ENCODE data around the gene ARID1B. TPM values are rescaled to one million over a fixed set of nuclear protein-coding genes. Genes with fewer than 3 reads are reported as not detected.
A peak's percentile ranks its signal among the peaks of the same experiment; 100 is the strongest.

ARID1B gene
- polyA plus RNA-seq, 4 donors = 7.3 to 43.5 (median 17.0) TPM

DNA sequence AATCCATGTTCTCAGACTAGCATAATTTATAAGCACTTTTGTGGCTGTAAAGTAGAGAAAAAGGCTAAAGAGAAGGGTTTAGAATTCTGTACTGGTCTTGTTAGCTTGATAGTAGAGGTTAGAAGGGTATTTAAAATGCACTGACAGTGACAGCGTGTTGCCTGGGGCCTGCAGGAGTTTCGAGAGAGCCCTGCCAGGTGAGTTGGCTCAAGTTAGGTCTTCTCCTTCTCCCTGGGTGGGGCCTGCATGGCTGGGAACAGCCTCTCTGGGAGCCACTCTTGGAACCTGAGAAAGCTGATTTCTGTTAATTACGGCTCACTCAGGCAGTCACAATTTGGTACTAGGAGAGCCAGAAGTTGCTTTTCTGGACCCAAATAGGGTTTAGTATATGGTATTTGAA lies 103.7 kb downstream of the ARID1B start:
- H3K9me3 ChIP-seq (ENCODE audit: control insufficient read depth in 2 of 2, insufficient read depth in 1 of 2, low read depth in 1 of 2, low read length in 1 of 2) = no peaks in the 10 kb centered on the region
- no peak overlapping the region for H3K4me3 ChIP-seq (ENCODE audit: low read depth in 1 of 3, low read length in 3 of 3)
- H3K36me3 ChIP-seq (ENCODE audit: control insufficient read depth in 3 of 3, insufficient read depth in 2 of 3, low read depth in 1 of 3, low read length in 3 of 3) = peaks cover 0 to 7% (median 0%) of the 10 kb centered on the region in 3 donors
- no peak overlapping the region for H3K27ac ChIP-seq (ENCODE audit: low read depth in 1 of 3, low read length in 2 of 3)
- FAIRE-seq (no peak), DNase-seq (no peak)
- H3K4me1 ChIP-seq (ENCODE audit: control insufficient read depth in 3 of 3, insufficient read depth in 2 of 3, low read depth in 1 of 3, low read length in 2 of 3) = peaks cover 6 to 21% (median 8%) of the 10 kb centered on the region in 3 donors
- 85 to 94% (median 90%) methylated on average over 3 of the region's 3 CpGs for WGBS, 3 donors
- H3K27me3 ChIP-seq (ENCODE audit: control insufficient read depth in 3 of 3, insufficient read depth in 3 of 3, low read length in 3 of 3) = no peaks in the 10 kb centered on the region

DNA sequence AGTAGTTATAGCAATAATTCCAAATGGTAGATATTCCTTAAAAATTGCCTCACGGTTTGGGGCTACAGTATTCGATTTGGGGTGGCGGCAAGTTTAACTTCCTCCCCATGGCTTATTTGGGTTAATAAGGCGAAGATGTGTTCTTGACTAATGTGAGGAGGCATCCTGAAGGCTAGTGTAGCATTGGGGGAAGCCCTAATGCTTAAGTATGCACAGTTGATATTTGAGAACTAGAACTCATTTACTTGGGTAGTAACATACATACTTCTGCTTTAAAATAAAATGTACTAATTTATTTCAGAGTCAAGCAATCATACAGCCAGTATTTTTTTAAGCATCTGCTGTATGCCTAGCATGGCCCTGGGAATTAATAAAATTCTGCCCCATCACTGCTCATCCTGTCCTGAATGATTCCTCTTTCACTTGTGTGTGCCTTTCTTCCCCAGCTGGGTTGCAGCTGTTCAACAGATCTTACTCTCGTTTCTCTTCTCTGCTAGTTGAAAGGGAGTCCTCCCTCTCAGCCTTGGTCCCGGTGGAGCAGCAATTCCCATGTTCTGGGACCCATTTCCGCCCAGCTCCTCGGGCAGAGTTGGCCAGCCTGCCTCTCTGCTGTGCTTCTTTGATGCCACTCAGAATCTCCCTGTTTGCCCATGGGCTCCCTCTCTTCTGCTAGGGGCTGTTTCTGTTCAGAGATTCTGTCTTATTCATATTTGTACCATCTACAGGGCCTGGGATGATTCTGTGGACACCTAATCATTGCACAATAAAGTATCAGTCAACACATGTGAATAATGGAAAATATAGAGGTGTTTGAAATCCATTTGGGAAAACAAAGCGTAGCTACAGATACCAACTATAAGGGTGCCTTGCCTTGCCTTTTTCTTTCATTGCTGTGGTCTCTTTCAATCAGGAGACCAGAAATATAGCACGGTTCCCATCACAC lies 104.8 kb downstream of the ARID1B start:
- Histone ChIP-seq H3K27ac (ENCODE audit: low read depth in 1 of 3, low read length in 2 of 3) (no peak overlapping the region), H3K4me3 (ENCODE audit: low read depth in 1 of 3, low read length in 3 of 3) (no peak overlapping the region), H3K9me3 (ENCODE audit: control insufficient read depth in 2 of 2, insufficient read depth in 1 of 2, low read depth in 1 of 2, low read length in 1 of 2) (no peaks in the 10 kb centered on the region), H3K27me3 (ENCODE audit: control insufficient read depth in 3 of 3, insufficient read depth in 3 of 3, low read length in 3 of 3) (no peaks in the 10 kb centered on the region), H3K36me3 (ENCODE audit: control insufficient read depth in 3 of 3, insufficient read depth in 2 of 3, low read depth in 1 of 3, low read length in 3 of 3) (peaks cover 0 to 7% (median 0%) of the 10 kb centered on the region in 3 donors), H3K4me1 (ENCODE audit: control insufficient read depth in 3 of 3, insufficient read depth in 2 of 3, low read depth in 1 of 3, low read length in 2 of 3) (peaks cover 6 to 21% (median 8%) of the 10 kb centered on the region in 3 donors)
- WGBS, 3 donors = 77 to 86% (median 85%) methylated on average over 10 of the region's 10 CpGs
- DNase-seq = no peak
- no peak for FAIRE-seq

DNA sequence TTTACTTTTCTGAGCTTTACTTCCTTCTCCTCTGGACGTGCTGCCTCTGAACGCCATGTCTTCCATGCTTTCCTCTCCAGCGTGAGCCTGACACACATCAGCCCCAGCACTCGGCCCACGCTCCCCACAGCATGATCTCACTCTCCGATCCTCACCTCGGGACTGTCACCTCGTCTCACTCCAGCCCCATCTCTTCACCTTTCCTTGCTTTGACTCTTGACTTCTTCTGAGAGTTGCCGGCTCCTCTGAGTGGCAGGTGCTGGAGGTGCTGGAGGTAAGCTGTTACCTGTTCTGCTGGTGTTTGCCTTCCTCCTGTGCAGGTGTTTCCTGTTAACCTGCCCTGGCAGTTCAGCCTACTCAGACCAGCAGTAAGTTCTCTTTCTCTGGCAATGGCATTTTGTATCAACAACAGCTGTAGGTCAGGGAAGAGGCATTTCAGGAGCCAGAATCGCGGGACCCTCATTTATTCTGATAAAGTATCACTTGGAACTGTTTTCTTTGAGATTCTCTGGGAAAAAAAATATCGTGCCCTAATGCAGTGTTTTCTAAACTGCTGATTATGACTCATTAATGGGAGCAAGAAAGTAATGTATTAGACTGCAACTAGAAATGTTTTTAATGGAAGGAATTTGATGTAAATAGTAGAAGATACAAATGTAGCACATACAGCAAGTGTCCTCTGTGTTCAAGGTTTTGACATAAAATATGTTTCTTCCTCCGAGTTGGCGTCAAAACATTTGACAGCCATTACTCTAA lies 106.5 kb downstream of the ARID1B start:
- H3K27me3 ChIP-seq (ENCODE audit: control insufficient read depth in 3 of 3, insufficient read depth in 3 of 3, low read length in 3 of 3) = no peaks in the 10 kb centered on the region
- H3K4me1 ChIP-seq (ENCODE audit: control insufficient read depth in 3 of 3, insufficient read depth in 2 of 3, low read depth in 1 of 3, low read length in 2 of 3) = peaks cover 4 to 18% (median 8%) of the 10 kb centered on the region in 3 donors
- no peaks in the 10 kb centered on the region for H3K9me3 ChIP-seq (ENCODE audit: control insufficient read depth in 2 of 2, insufficient read depth in 1 of 2, low read depth in 1 of 2, low read length in 1 of 2)
- FAIRE-seq (no peak), DNase-seq (peak; percentile 65 to 72)
- H3K27ac ChIP-seq (ENCODE audit: low read depth in 1 of 3, low read length in 2 of 3) = peak overlapping the region; percentile 19 to 85 (median 61)
- H3K36me3 ChIP-seq (ENCODE audit: control insufficient read depth in 3 of 3, insufficient read depth in 2 of 3, low read depth in 1 of 3, low read length in 3 of 3) = peaks cover 0 to 5% (median 0%) of the 10 kb centered on the region in 3 donors
- peak overlapping the region in 1 of 3 donors; percentile 28 for H3K4me3 ChIP-seq (ENCODE audit: low read depth in 1 of 3, low read length in 3 of 3)
- WGBS, 3 donors = 8 to 40% (median 28%) methylated on average over 14 of the region's 14 CpGs

- DNase-seq (peak in 1 of 2 donors; percentile 43), FAIRE-seq (no peak)
- Histone ChIP-seq H3K4me1 (ENCODE audit: control insufficient read depth in 3 of 3, insufficient read depth in 2 of 3, low read depth in 1 of 3, low read length in 2 of 3) (peaks cover 3 to 12% (median 4%) of the 10 kb centered on the region in 3 donors), H3K9me3 (ENCODE audit: control insufficient read depth in 2 of 2, insufficient read depth in 1 of 2, low read depth in 1 of 2, low read length in 1 of 2) (no peaks in the 10 kb centered on the region), H3K4me3 (ENCODE audit: low read depth in 1 of 3, low read length in 3 of 3) (no peak overlapping the region), H3K27me3 (ENCODE audit: control insufficient read depth in 3 of 3, insufficient read depth in 3 of 3, low read length in 3 of 3) (no peaks in the 10 kb centered on the region), H3K36me3 (ENCODE audit: control insufficient read depth in 3 of 3, insufficient read depth in 2 of 3, low read depth in 1 of 3, low read length in 3 of 3) (peaks cover 0 to 5% (median 0%) of the 10 kb centered on the region in 3 donors), H3K27ac (ENCODE audit: low read depth in 1 of 3, low read length in 2 of 3) (no peak overlapping the region)
- WGBS, 3 donors = 31 to 73% (median 68%) methylated on average over 4 of the region's 4 CpGs
Measured at GRCh38 chr6:156884306-156884705, 107.1 kb downstream of the ARID1B start.

- Histone ChIP-seq H3K27me3 (ENCODE audit: control insufficient read depth in 3 of 3, insufficient read depth in 3 of 3, low read length in 3 of 3) (no peaks in the 10 kb centered on the region), H3K27ac (ENCODE audit: low read depth in 1 of 3, low read length in 2 of 3) (peak overlapping the region in 1 of 3 donors; percentile 72), H3K9me3 (ENCODE audit: control insufficient read depth in 2 of 2, insufficient read depth in 1 of 2, low read depth in 1 of 2, low read length in 1 of 2) (no peaks in the 10 kb centered on the region), H3K4me1 (ENCODE audit: control insufficient read depth in 3 of 3, insufficient read depth in 2 of 3, low read depth in 1 of 3, low read length in 2 of 3) (peaks cover 2 to 4% (median 4%) of the 10 kb centered on the region in 3 donors), H3K4me3 (ENCODE audit: low read depth in 1 of 3, low read length in 3 of 3) (no peak overlapping the region), H3K36me3 (ENCODE audit: control insufficient read depth in 3 of 3, insufficient read depth in 2 of 3, low read depth in 1 of 3, low read length in 3 of 3) (peaks cover 0 to 5% (median 0%) of the 10 kb centered on the region in 3 donors)
- DNase-seq (no peak), FAIRE-seq (no peak)
- 64 to 84% (median 73%) methylated on average over 2 of the region's 2 CpGs for WGBS, 3 donors
Measured at GRCh38 chr6:156885562-156885961, 108.4 kb downstream of the ARID1B start.

GRCh38 chr6:156886409-156886808 lies 109.2 kb downstream of the ARID1B start:
- FAIRE-seq (no peak), DNase-seq (peak in 1 of 2 donors; percentile 73)
- Histone ChIP-seq H3K4me3 (ENCODE audit: low read depth in 1 of 3, low read length in 3 of 3) (no peak overlapping the region), H3K36me3 (ENCODE audit: control insufficient read depth in 3 of 3, insufficient read depth in 2 of 3, low read depth in 1 of 3, low read length in 3 of 3) (peaks cover 0 to 2% (median 0%) of the 10 kb centered on the region in 3 donors), H3K27me3 (ENCODE audit: control insufficient read depth in 3 of 3, insufficient read depth in 3 of 3, low read length in 3 of 3) (no peaks in the 10 kb centered on the region), H3K27ac (ENCODE audit: low read depth in 1 of 3, low read length in 2 of 3) (peak overlapping the region in 2 of 3 donors; percentile 27 to 72), H3K9me3 (ENCODE audit: control insufficient read depth in 2 of 2, insufficient read depth in 1 of 2, low read depth in 1 of 2, low read length in 1 of 2) (no peaks in the 10 kb centered on the region), H3K4me1 (ENCODE audit: control insufficient read depth in 3 of 3, insufficient read depth in 2 of 3, low read depth in 1 of 3, low read length in 2 of 3) (peaks cover 2 to 4% (median 2%) of the 10 kb centered on the region in 3 donors)
- 25 to 45% (median 40%) methylated on average over 8 of the region's 8 CpGs for WGBS, 3 donors

- 88 to 92% (median 89%) methylated on average over 6 of the region's 6 CpGs for WGBS, 3 donors
- Histone ChIP-seq H3K9me3 (ENCODE audit: control insufficient read depth in 2 of 2, insufficient read depth in 1 of 2, low read depth in 1 of 2, low read length in 1 of 2) (no peaks in the 10 kb centered on the region), H3K36me3 (ENCODE audit: control insufficient read depth in 3 of 3, insufficient read depth in 2 of 3, low read depth in 1 of 3, low read length in 3 of 3) (no peaks in the 10 kb centered on the region), H3K27ac (ENCODE audit: low read depth in 1 of 3, low read length in 2 of 3) (no peak overlapping the region), H3K4me1 (ENCODE audit: control insufficient read depth in 3 of 3, insufficient read depth in 2 of 3, low read depth in 1 of 3, low read length in 2 of 3) (peaks cover 0 to 4% (median 0%) of the 10 kb centered on the region in 3 donors), H3K4me3 (ENCODE audit: low read depth in 1 of 3, low read length in 3 of 3) (no peak overlapping the region), H3K27me3 (ENCODE audit: control insufficient read depth in 3 of 3, insufficient read depth in 3 of 3, low read length in 3 of 3) (no peaks in the 10 kb centered on the region)
- DNase-seq = no peak
- FAIRE-seq = no peak
Measured at GRCh38 chr6:156887623-156888269, 110.6 kb downstream of the ARID1B start.

DNA sequence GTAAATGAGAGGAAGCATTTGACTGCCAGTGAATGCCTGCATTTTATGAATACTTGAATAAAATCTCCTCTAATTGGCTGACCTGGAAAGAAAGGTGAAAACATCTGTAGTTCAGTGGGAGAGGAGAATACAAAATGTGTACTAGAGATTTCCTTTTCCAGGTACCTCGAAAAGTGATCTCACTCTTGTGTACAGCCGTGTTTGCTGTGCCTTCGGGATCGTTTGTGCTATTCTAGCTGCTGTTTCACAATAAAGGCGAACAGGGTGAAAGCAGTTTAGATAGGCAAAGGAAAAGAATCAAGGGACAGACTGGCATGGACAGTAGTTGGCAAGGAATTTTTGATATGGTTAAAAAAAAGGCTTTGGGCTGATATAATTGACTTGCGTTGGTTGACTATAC lies 112.3 kb downstream of the ARID1B start:
- H3K9me3 ChIP-seq (ENCODE audit: control insufficient read depth in 2 of 2, insufficient read depth in 1 of 2, low read depth in 1 of 2, low read length in 1 of 2) = no peaks in the 10 kb centered on the region
- no peaks in the 10 kb centered on the region for H3K36me3 ChIP-seq (ENCODE audit: control insufficient read depth in 3 of 3, insufficient read depth in 2 of 3, low read depth in 1 of 3, low read length in 3 of 3)
- no peaks in the 10 kb centered on the region for H3K4me1 ChIP-seq (ENCODE audit: control insufficient read depth in 3 of 3, insufficient read depth in 2 of 3, low read depth in 1 of 3, low read length in 2 of 3)
- 87 to 94% (median 91%) methylated on average over 6 of the region's 6 CpGs for WGBS, 3 donors
- no peak overlapping the region for H3K4me3 ChIP-seq (ENCODE audit: low read depth in 1 of 3, low read length in 3 of 3)
- no peaks in the 10 kb centered on the region for H3K27me3 ChIP-seq (ENCODE audit: control insufficient read depth in 3 of 3, insufficient read depth in 3 of 3, low read length in 3 of 3)
- H3K27ac ChIP-seq (ENCODE audit: low read depth in 1 of 3, low read length in 2 of 3) = no peak overlapping the region
- no peak for DNase-seq
- FAIRE-seq = no peak

Measured in small intestine (tissue), 7 donors.